Myocyte (in vitro differentiated cells): ENCODE data around the gene ACP6. TPM values are rescaled to one million over a fixed set of nuclear protein-coding genes. Genes with fewer than 3 reads are reported as not detected.
A peak's percentile ranks its signal among the peaks of the same experiment; 100 is the strongest.

ENCODE experiments used
- DNase-seq: peaks from one replicate; pipeline ENCODE4 v3.0.0-alpha.2; 2012; ENCODE audit warnings: low read depth
- total RNA-seq: library from RNA; depleted of rRNA; stranded (reverse); fragments of >200 nt; gene quantifications from 2 replicates; pipeline ENCODE4 v1.2.3, GENCODE V29; 2014

Gene ACP6
- total RNA-seq, 1 donor from 2014 or later = 10.8 TPM

DNA sequence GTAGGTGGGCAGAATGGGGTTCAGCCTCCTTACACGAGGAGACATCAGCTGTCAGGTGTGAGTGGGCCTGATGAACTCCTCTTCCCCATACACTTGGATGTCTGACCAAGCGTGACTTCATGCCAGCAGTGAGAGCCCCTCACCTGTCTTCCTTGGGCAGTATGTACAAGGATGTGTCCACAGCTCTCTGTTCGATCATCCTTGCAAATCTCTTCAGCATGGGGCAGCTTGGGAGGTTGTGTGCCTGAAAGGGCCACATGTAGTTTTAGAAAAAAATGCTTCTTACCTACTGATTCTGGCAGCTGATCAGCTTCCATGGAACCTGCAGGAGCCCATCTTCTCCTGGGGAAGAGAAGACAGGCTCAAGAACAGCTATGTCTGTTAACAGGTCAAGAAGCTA is 18.0 kb downstream of the ACP6 start:
- DNase-seq = no peak

DNA sequence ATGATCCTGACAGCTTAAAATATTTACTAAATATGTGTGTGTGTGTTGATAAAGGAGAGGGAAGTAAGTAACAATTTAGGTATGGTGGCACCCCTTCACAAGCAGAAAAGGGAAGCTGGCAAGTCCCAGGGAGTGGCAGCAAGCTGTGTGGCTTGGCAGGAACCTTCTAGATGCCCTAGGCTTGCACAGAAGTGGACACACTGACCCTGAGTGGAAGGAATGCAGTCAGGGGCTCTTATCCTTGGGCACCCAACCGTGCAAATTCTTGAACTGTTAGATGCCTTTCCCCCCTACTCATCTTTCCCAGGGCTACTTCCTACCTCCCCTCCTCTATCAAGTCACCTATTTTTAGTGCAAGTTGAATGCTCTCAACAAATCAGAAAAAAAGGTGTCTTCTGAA is 18.9 kb downstream of the ACP6 start:
- DNase-seq = no peak

- no peak for DNase-seq
Observed at GRCh38 chr1:147648933-147649332, 21.4 kb downstream of the ACP6 start.

DNA sequence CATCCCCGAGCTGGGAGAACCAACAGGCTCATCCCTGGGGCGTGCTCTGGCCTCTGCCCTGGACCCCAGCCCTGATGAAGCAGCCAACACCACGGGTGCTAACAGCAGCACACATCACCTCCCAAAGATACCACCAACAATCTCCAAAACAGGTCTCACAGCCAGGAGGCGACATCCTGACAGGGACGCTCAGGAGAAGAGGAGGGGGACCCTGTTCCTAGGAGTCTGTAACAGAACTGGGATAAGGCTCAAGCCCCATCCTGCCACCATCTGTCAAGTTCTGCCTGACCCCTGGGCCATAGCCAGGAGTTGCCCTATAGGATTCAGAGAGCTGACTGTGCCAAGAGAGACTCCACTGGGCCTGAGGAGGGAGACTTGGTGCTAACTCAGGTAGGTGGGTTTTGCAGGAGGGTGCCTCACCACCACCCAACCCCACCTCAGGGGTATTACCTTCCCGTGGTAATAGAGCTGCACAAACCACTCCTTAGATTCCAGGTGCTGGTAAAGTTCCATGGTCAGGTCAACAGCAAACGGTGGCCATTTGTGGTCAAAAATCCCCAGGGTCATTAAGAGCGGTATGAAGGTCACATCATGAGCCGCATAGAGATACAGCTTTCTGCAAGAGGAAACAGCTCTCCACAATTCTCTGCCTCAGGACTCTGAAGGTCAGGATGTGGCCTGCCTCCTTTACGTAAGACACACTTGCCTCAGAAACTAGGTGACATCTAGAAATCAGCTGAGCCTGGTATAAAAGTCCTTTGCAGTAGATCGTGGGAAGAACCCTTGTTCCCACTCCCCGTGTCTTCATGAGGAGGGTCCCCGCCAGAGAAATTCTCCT is 22.3 kb downstream of the ACP6 start:
- DNase-seq = no peak

DNA sequence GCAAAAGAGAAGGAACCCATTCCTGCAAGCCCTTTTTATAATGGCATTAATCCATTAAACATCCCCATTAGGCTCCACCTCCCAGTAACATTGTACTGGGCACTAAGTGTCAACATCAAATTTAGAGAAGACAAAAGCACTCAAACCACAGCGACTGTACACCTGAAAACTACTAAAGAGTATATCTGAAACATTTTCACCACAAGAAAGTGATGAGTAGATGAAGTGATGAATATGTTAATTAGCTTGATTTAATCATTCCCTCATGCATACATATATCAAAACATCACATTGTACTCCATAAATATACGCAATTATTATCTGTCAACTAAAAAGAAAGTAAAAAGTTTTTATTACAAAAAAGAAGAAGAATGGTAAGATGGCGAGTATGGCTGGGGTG is 26.4 kb downstream of the ACP6 start:
- no peak for DNase-seq

DNA sequence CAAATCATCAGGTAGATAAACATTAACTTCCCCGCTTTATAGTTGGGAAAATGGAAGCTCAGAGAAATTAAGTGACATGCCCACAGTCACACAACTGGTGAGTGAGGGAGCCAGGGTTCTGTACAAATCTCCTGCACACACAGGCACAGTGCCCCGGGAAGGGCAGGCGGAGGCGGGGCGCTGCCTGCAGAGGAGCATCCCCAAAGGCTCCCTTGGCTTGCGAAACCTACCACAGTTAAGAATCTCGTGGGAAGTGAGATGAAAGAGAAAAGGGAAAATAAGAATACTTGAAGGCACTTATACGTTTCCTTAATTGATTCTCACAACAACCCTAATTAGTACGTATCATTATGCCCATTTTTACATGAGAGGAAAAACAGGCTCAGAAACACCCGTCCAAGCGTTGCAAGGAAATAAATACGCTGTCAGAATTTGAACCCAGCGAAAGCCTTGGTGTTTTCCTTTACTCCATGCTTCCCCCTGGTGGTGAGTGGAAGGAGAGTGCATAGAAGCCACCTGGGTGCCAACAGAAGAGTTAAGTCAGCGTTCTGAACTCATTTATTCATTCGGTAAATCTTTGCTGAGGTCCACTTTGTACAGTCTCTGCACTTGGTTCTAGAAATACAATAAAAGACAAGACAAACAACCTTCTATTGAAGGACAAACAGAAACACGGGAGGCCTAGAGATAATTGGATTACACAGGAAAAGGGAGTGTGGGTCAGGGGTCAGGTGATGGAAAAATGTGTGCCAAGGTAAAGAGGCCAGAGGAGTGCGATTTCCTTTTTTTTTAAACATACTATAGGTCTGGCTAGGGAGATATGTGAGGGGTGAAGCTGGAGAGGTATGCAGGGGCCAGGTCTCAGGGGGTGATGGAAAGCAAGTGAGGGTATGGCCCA is 28.4 kb downstream of the ACP6 start:
- peak; percentile 65 for DNase-seq

DNA sequence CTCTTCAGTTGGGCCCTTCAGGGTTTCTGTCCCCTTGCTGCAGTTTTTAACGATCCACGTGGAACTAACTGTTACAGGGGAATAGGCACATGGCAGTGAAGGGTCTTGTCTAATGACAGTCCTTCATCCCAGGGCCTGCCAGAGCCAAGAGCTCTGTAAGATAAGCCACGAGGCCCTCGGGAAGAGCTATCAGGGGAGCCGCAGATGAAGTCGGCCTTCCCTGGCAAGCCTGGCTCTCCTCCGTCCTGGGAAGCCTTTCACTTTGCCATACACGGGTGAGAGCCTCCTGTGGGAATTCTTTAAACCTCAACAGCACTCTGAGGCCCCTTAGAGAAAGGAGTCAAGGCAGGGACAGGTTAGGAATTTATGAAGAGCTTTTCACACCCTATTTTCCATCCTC is 29.0 kb downstream of the ACP6 start:
- no peak for DNase-seq

- DNase-seq = peak; percentile 77
Observed at GRCh38 chr1:147640553-147641165, 29.7 kb downstream of the ACP6 start.

- no peak for DNase-seq
Observed at GRCh38 chr1:147636314-147636713, 34.0 kb downstream of the ACP6 start.

- DNase-seq = no peak
Observed at GRCh38 chr1:147635342-147635741, 35.0 kb downstream of the ACP6 start.

GRCh38 chr1:147634645-147635044 is 35.7 kb downstream of the ACP6 start:
- no peak for DNase-seq

DNA sequence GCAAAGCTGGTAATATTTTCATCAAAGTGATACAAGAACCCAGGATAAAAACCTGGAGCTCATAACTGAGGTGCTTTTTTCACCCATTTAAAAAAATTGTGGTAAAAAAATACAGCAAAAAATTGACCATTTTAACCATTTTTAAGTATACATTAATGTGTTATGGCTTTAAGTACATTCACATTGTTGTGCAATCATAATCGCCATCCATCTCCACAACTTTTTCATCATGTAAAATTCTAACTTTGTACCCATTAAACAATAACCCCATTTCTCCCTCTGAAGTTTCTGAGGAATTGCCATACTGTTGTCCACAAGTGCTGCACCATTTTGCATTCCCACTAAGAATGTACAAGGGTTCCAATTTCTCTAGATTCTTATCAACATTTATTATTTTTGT is 36.6 kb downstream of the ACP6 start:
- DNase-seq = no peak

GRCh38 chr1:147631839-147632238 is 38.5 kb downstream of the ACP6 start:
- no peak for DNase-seq

- no peak for DNase-seq
Observed at GRCh38 chr1:147630447-147630846, 39.9 kb downstream of the ACP6 start.

DNA sequence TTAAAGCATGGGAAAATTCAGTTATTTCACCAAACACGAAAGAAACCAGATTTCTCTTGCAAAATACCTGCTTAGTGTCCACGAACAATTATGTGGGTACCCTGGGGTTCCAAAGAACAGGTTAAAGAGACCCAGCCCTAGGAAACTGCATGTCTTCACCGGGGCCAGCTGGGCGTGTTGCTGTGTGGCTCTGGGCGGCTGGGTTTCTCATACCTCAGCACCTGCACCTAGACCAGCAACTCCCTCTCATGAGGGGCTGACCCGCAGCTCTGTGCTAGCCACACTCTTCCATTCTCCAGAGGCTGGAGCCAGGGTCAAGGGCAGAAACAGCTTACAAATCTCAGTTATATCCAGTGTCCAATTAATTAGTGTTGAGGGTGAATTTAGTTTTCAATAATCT is 40.3 kb downstream of the ACP6 start:
- DNase-seq = no peak

DNA sequence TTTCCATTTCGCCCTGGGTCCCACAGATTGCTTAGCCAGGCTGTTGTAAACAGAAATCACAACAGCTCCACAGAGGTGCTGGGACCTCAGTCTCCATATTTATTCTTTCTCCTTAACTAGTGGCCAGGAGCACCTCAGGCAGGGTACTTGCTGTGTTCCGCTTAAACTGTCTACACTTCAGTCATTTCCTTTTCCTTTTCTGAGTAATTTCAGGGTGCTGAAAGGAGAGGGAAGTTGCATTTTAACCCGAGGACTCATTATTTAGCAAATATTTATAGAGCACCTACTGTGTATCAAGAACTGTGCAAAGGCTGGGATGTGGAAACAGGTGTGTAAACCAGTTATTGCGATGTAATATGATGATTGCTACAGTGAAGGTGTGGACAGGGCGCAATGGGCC is 41.9 kb downstream of the ACP6 start:
- DNase-seq = no peak

GRCh38 chr1:147627435-147628110 is 42.8 kb downstream of the ACP6 start:
- DNase-seq = peak; percentile 46

DNA sequence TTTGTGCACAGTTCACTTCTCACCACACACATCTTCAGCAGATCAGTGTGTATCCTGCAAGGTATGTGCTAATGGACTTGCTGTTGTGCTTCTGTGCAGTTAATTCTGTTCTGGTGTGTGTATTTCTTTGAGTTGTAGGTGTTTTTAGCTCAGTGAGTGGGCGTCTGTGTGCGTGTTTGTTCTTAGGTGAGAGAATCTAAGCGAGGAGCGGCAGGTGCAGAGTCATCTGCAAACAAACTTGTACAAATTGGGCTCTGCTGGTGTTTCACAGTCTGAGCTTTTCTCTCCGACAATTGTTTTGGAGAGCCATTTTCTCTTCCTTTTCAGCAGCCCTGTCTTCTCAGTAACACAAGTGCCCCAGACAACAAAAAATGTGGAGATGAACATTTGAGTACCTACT is 43.6 kb downstream of the ACP6 start:
- no peak for DNase-seq

- no peak for DNase-seq
Observed at GRCh38 chr1:147626291-147626690, 44.0 kb downstream of the ACP6 start.

DNA sequence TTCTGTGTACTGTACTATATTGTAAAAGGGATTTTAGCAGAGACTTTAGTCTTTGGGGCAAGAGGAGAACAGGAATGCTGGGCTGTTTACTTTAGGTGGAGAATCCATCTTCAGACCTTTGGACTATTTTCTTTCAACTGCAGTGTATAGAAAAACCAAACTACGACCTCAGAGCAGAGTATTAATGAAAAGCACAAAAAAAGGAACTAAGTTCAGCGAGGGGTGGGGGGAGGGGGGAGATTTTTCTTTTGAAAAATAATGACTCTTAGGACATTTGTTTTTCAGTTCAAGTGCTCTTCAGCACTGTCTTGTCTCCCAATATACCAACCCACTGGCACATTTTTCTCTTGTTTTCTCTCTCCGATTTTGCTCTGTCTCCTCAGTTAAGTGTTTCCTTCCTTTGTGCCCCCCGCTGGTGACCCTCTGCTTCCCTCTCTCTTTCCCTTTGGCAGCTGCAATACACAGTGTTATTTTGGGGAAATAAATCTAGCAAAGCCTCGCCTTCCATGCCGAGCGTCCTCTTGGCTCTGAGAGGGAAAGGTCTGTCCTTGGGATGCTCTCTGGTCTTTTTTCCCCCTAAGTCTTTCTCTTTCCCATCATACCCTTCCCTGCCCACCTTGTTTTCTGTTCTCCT is 44.8 kb downstream of the ACP6 start:
- DNase-seq = no peak

GRCh38 chr1:147624529-147624928 is 45.8 kb downstream of the ACP6 start:
- DNase-seq = no peak
